GM10847 (cell line): ENCODE data around the gene DRP2.

ENCODE experiments used
- POLR2A ChIP-seq: IDR thresholded peaks from 2 replicates; pipeline ENCODE4 v1.6.1; 2011; ENCODE audit not compliant: insufficient read length; ENCODE audit errors: extremely low read depth

The DRP2 gene, protein sequence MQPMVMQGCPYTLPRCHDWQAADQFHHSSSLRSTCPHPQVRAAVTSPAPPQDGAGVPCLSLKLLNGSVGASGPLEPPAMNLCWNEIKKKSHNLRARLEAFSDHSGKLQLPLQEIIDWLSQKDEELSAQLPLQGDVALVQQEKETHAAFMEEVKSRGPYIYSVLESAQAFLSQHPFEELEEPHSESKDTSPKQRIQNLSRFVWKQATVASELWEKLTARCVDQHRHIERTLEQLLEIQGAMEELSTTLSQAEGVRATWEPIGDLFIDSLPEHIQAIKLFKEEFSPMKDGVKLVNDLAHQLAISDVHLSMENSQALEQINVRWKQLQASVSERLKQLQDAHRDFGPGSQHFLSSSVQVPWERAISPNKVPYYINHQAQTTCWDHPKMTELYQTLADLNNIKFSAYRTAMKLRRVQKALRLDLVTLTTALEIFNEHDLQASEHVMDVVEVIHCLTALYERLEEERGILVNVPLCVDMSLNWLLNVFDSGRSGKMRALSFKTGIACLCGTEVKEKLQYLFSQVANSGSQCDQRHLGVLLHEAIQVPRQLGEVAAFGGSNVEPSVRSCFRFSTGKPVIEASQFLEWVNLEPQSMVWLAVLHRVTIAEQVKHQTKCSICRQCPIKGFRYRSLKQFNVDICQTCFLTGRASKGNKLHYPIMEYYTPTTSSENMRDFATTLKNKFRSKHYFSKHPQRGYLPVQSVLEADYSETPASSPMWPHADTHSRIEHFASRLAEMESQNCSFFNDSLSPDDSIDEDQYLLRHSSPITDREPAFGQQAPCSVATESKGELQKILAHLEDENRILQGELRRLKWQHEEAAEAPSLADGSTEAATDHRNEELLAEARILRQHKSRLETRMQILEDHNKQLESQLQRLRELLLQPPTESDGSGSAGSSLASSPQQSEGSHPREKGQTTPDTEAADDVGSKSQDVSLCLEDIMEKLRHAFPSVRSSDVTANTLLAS

DNA sequence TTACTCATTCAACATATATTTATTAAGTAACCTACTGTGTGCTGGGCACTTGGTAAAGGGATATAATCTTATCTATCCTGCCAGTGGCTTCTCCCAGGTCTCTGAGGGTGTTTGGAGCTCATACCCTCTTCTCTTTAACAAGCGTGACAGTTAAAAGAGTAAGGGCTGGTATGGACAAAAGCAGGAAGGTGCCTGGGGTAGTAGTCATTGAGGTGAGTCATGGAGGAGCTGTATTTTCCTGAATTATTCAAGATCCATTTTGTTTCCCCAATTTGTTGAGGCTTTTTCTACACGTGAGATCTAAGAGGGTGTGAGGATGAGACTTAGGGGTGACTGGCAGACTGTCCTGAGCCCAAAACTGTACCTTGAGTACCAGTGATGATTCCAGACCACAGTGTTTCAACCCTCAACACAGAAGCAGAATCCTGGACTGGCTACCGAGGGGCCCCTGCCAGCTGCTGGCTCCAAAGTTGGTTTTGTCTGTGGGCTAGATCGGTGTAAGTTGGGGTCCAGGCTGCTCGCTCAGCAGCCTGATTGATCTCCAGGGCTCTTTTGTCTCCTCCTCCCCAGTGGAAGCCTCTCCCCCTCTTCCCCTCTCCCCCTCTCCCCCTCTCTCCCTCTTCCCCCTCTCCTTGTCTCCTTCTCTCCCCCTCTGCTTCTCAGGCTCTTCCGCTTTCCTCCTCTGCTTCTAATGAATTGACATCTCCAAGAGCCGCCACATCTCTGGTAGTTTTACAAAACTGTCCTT lies at the start of gene DRP2:
TSS of gene DRP2 (plus strand) at position 671 of the 748 bp plus-strand sequence. CDS start 11,862 bp downstream, outside the sequence.
- no peak for TF ChIP-seq POLR2A

DNA sequence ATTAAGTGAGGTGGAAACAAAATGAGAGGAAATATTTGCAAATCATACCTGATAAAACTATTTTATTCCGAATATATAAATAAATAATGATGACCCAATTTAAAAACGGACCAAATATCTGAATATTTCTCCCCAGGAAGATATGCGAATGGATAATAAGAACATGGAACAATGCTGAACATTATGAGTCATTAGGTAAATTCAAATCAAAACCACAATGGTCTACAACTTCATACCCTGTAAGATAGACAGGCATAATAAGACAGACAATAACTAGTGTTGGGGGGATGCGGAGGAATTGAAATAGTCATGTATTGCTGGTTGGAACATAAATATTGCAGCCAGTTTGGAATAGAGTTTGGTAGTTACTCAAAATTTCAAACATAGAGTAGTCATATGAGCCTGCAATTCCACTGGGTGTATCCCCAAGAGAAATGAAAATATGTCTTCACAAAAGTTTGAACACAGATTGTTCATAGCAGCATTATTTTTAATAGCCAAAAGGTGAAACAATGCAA lies 47.6 kb upstream of the DRP2 start:
- no peak for TF ChIP-seq POLR2A

DNA sequence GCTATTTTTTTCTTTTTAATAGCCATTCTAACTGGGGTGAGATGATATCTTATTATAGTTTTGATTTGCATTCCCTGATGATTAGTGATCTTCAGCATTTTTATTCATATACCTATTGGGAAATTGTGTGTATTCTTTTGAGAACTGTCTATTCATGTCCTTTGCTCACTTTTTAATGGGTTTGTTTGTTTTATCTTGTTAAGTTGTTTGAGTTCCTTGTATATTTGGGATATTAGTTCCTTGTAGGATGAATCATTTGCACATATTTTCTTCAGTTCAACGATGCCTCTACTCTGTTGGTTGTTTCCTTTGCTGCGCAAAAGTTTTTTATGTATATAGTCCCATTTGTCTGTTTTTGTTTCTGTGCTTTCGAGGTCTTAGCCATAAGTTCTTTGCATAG lies 43.1 kb upstream of the DRP2 start:
- TF ChIP-seq POLR2A, result no peak

DNA sequence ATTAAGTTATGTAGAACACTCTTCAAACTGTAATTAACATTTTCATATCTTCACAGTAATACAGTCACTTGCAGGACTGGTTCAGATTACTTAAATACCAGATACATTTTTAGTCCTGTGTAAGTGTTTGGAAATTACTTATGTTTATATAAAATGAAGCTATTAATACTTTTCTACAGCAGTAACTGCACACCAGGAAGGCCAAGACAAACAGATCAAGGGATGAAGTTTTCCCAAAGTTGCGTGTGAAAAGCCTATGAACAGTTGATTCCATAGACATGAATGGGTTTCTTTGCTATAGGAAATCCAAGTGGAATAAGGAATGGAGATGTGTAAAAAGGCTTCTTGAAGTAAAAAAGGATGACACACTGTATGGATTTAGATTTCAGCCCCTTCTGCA lies 28.9 kb upstream of the DRP2 start:
- no peak for TF ChIP-seq POLR2A

DNA sequence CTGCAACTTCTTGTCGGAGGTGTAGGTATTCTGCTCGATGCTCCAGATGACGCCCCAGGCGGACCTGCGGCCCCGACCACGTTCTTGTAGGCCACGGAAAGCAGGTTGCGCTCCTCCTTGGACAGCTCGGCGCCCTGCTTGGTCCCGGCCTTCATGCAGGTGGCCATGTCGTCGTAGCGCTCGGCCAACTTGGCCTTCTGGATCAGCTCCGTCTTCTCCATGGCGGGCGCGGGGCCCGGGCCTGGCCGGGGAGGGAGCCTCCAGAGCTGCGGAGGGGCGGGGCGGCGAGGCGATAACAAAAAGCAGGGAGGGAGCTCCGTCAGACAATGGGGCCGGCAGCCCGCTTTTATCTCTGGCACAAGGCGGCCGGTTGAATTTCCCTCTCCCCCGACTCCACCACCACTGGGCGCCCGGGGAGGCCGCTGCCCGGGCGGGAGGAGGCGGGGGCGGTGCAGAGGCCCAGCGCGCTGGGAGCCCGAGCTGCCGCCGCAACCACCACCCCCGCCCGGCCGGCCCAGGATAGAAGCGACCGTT lies 28.3 kb upstream of the DRP2 start:
- no peak for TF ChIP-seq POLR2A

DNA sequence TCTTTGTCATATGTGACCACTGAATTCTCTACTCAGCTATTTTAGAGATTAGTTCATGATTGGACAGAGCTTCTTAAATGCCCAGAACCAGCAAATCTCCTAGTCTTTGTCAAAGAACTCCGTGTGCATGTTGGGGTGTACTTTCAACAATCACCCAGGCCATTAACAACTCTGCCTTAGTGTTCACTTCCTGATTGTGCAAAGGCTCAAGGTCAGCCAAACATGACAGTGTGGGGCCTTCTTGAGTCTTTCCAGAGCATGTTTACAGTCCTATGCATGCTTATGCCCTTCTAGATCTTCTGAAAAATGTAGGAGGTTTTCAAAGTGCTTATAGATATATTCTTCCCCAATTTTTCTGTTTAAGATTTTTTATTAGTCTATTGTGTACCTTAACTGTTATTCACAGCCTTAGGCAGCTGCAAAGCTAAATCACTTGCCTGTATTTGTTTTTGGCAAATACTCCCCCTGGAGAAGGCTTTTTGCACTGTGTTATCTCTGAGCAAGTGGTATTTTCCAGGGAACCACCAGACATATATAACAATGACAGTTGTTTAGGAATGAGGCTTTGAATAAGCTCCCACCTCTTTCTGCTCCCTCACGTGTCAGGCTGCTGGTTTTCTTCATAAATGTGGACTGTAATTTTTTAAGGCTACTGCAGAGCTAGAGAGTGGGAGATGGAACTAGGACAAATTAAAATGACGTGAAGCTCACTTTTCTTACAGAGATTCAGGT lies 24.0 kb upstream of the DRP2 start:
- TF ChIP-seq POLR2A, result no peak

DNA sequence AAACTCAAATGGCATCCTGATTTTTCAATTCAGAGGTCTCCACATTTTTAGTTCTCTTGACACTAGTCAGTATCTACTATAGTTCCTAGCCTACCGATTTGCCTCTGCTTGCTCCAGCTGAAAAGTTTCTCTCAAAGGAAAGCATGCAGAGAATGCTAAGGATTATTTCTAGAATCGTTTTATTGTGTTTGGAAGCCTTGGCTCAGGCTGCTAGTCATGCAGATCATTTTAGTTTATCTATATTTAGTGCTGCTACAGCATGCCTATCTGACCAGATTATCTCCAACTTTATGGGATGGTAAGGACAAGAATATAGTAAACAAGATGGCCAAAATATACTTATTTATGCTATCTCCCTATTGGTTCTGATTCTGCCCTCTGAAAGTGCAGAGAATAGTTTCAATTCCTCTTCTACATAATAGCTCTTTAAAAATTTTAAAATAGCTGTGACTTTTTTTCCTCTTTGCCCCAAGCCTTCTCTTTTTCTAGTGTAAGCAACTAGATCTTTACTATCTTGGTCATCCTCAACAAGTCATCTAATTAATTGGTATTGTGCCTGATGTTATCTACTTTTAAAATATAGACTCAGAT lies 15.7 kb upstream of the DRP2 start:
- TF ChIP-seq POLR2A, result no peak

DNA sequence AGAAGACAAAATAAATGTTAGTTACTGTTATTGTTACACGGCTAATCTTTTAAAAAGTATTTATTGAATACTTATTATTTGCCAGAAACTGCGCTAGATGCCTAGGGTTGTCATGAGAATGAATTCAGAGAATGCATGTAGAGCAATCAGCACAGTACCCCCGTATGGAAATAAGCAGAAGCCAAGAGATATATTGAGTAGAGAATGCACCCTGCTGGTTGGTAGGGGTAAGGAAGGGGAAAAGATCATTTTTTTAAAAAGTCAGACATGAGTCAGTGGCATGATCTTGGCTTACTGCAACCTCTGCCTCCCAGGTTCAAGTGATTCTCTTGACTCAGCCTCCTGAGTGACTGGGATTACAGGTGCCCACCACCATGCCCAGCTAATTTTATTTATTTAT lies 13.1 kb upstream of the DRP2 start:
- TF ChIP-seq POLR2A, result no peak

DNA sequence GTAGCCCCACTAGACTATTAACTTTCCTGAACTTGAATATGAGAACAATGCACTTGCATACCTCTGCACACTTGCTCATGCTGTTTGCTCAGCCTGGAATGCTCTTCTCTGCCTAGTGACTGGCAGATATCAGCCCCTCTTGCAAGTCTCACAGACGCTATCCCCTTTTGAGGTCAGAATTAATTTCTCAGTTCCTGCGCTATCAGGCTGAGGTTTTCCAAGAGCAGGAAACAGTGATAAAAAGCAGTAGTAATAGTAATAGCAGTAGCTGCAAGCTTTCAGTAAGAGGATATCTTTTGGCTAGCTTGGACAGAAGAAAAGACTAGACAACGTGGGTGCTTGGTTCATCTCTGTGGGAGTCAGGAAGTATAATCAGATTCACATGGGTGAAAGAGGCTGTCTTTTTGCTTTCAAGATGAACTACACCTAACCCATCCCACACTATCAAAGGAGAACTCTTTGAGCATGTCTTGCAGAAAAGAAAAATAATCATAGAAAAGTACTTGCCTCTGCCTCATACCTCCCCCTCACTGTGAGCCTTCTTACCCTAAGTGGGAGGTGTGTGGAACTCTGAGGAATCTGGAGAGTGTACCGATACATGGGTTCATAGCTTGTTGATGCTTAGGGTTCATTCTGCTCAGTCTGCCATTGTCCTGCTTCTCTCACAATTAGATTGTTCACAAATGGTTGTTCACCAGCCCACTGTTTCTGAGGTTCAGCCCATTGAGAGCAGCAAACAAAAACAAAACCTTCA lies 11.3 kb upstream of the DRP2 start:
- no peak for TF ChIP-seq POLR2A

DNA sequence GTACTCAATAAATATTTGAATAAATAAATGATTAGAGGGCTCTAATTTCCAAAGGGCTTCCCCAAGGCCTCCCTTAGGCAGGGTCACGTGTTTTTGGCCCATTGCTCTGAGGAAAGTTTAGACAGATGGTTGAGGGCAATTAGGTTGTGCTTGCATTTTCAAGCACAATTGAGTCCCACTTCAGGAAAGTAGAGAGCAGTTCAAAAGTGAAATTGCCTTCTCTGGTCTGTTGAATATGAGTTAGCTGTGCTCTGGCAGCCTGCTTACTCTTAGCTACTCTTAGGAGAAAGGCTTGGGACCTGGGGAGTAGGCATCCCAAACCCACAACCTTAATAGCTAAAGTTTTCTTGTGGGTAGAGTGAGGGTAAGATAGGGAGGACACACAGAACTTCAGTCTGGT lies 9.0 kb upstream of the DRP2 start:
- no peak for TF ChIP-seq POLR2A

DNA sequence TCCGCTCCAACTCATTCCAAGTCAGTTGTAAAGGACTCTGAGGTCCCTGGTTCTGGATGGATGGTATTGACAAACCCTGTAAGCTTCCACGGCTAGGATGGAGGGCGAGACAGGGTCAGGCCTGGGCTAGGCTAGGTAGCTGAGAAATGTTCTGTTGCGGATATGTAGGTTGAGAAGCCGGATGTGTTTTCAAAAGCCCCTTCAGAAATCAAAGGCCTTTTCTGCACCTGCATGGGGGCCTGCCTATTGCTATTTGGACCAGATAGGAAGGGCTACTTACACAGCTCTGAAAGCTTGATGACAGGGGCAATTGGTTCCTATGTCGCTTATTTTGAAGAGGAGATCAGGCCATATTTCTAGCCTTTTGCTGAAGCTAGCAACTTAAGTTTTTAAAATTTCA lies 1.9 kb upstream of the DRP2 start:
- TF ChIP-seq POLR2A, result no peak

DNA sequence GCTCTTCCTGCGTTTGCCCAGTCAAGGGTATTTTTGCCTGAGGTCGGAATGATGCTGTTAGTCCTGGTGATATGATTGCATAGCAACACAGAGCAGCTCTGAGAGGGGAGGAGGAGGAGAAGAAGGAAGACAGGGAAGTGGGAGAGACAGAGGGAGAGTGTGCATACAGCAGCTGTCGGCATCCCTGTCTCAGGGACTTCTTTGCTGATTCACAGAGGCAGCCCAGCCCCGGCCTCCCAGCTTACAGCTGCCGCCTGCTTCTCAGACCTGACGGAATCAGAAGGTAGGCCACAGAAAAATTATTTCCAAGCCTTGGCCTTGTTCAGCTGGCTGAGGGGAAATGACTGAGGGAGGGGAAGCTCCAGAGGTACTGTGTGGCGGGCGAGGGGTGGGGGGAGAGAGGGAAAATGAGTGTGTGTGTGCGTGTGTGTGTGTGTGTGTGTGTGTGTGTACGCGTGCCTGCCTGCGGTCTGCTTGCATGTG lies 319 bp downstream of the DRP2 start:
- no peak for TF ChIP-seq POLR2A

DNA sequence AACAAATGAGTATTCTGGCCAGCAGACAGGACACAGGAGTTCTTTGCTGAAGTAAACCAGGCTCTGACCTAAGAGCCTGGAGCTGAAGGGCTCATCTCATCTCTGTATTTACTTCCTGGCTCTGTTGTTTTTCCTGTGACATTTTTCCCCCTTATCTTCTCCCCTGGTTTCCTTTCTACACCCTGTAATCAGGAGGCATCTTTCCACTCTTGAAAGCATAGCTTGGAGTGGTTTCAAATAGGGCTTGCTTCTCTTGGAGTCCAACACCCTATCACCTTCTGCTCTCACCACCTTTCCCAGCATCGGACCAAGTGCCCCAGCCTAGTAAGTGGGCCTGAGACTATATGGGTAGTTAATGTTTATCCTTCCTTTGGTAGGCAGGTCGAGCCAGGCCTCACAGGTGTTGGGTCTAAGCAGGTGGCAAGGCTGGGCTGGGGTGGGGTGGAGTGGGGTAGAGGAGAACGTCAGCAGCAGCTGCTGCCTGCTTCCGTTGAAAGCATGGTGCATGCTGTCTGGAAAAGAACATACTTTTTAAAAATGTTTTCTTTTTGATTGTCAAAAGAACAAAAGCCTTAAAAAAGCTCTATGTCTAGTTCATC lies 1.2 kb downstream of the DRP2 start:
- TF ChIP-seq POLR2A, result no peak

DNA sequence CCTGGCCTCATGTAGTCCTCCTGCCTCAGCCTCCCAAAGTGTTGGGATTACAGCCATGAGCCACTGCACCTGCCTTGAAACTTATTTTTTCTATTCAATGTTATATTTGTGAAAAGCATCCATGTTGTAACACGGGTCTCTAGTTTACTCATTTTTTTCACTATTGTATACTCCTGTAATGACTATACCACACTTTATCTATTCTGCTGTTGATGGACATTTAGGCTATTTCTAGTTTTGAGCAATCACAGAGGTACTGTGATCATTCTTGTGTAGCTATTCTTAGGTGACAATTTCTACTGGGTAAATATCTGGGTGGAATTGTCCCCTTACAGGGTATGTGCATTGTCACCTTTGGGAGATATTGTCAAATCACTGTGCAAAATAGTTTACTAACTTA lies 3.6 kb downstream of the DRP2 start:
- no peak for TF ChIP-seq POLR2A
